CD4-positive, alpha-beta T cell (primary cell): ENCODE measurements around the gene SLC22A5. TPM values are rescaled to one million over a fixed set of nuclear protein-coding genes. Genes with fewer than 3 reads are reported as not detected.
A peak's percentile ranks its signal among the peaks of the same experiment; 100 is the strongest.

Source experiments
- ATAC-seq: fragments of 200-7000 bp; cut with Tn5 transposase; one replicate; pipeline ENCODE4 v1.10.0; 2022; ENCODE audit warnings: mild to moderate bottlenecking; ENCODE audit not compliant: poor library complexity
- CTCF ChIA-PET: fragments of 350-600 bp; sonication (Branson Sonifier 250); formaldehyde crosslinking; loops from one replicate; lab custom pipeline; 2021; ENCODE audit warnings: antibody characterized with exemption, inconsistent platforms; lab: Charles Lee
- POLR2A ChIA-PET: fragments of 350-600 bp; sonication (Branson Sonifier 250); formaldehyde crosslinking; loops from one replicate; lab custom pipeline; 2021; ENCODE audit warnings: antibody characterized with exemption, inconsistent platforms; lab: Charles Lee
- DNase-seq, 14 experiments: peaks; one replicate each; pipeline ENCODE4 v3.0.0-alpha.2; 2013 to 2020; ENCODE audit warnings: mixed read lengths in 2 of 14
- H3K27ac ChIP-seq, 2 donors: one replicate each; pipeline versions ENCODE4 v1.5.1 to v1.7.0; 2013; ENCODE audit warnings: low read length in 2 of 2, low read depth in 1 of 2, mild to moderate bottlenecking in 1 of 2
- H3K27me3 ChIP-seq, 2 experiments: 1 replicate in 1 of 2; 2 replicates in 1 of 2; pipeline versions ENCODE4 v1.6.1 to v1.7.0; 2013; ENCODE audit warnings: low read length in 2 of 2, control low read depth in 1 of 2, mild to moderate bottlenecking in 1 of 2, moderate library complexity in 1 of 2; ENCODE audit not compliant: insufficient read depth in 2 of 2, control insufficient read depth in 1 of 2
- H3K36me3 ChIP-seq: one replicate; pipeline ENCODE4 v1.6.1; 2013; ENCODE audit warnings: low read length, control low read depth; ENCODE audit not compliant: insufficient read depth
- H3K4me1 ChIP-seq: one replicate; pipeline ENCODE4 v1.6.1; 2013; ENCODE audit warnings: low read length, control low read depth; ENCODE audit not compliant: insufficient read depth
- H3K4me3 ChIP-seq: one replicate; pipeline ENCODE4 v1.5.1; 2013; ENCODE audit warnings: mild to moderate bottlenecking, low read length, moderate library complexity
- H3K9me3 ChIP-seq, 2 experiments: 1 replicate in 1 of 2; 2 replicates in 1 of 2; pipeline versions ENCODE4 v1.6.1 to v1.7.0; 2013; ENCODE audit warnings: low read length in 2 of 2, mild to moderate bottlenecking in 2 of 2, control low read depth in 1 of 2, moderate library complexity in 1 of 2; ENCODE audit not compliant: control insufficient read depth in 1 of 2, insufficient read depth in 1 of 2
- H3K27ac Mint-ChIP-seq: one replicate; pipeline ENCODE4 v1.8.0; 2020; ENCODE audit warnings: mixed read lengths
- H3K27me3 Mint-ChIP-seq: one replicate; pipeline ENCODE4 v1.8.0; 2021; ENCODE audit warnings: mixed read lengths
- H3K36me3 Mint-ChIP-seq: one replicate; pipeline ENCODE4 v1.8.0; 2021; ENCODE audit warnings: low read depth, mixed read lengths
- H3K4me1 Mint-ChIP-seq: one replicate; pipeline ENCODE4 v1.8.0; 2021; ENCODE audit warnings: low read depth, mixed read lengths
- H3K4me3 Mint-ChIP-seq: one replicate; pipeline ENCODE4 v1.8.0; 2020; ENCODE audit warnings: mild to moderate bottlenecking, mixed read lengths
- H3K9me3 Mint-ChIP-seq: one replicate; pipeline ENCODE4 v1.8.0; 2020; ENCODE audit warnings: mixed read lengths
- CTCF ChIP-seq: fragments of 200-600 bp; IDR thresholded peaks from one replicate; pipeline ENCODE4 v1.8.0; 2022; ENCODE audit warnings: antibody characterized with exemption, mild to moderate bottlenecking
- intact Hi-C, 2 experiments: fragments of 100-400 bp; cut with DNase I in 1 of 2; cut with micrococcal nuclease in 1 of 2; formaldehyde crosslinking; loops; one replicate each; pipeline versions ENCODE4 v1.15.1 to v1.9.0; 2023 to 2025; cut with DNase I, micrococcal nuclease
- total RNA-seq, 174 experiments: library from RNA in 2 of 174; stranded (reverse) in 2 of 174; gene quantifications; one replicate each; pipeline ENCODE4 v1.2.3 and lab custom pipeline; 2021 to 2026

SLC22A5 gene
- total RNA-seq, 2 experiments from 2014 or later, result 4.3 to 4.5 TPM

- POLR2A ChIA-PET, result interaction anchor here (1.5 to 20.0 kb wide), 5 partner anchors 19 to 65 kb away, joined by 5 to 645 read pairs (median 69); partner anchors contain the start of gene IRF1
- H3K4me3 Mint-ChIP-seq, result no peak overlapping the region
- DNase-seq (no peak), ATAC-seq (no peak)
- no peaks in the 10 kb centered on the region for H3K9me3 ChIP-seq
- CTCF ChIA-PET, result interaction anchor here (1.3 to 1.5 kb wide), 2 partner anchors 59 to 70 kb away, joined by 3 to 5 read pairs; no protein-coding TSS in a partner anchor
- peaks cover 23% of the 10 kb centered on the region for H3K36me3 ChIP-seq
- H3K4me1 Mint-ChIP-seq, result peaks cover 93% of the 10 kb centered on the region
- peaks cover 91% of the 10 kb centered on the region for H3K4me1 ChIP-seq
- H3K27ac ChIP-seq, result peak overlapping the region in 1 of 2 donors; percentile 85
- no peaks in the 10 kb centered on the region for H3K27me3 Mint-ChIP-seq
- H3K36me3 Mint-ChIP-seq, result peaks cover 55% of the 10 kb centered on the region
- peak overlapping the region; percentile 93 for H3K27ac Mint-ChIP-seq
- intact Hi-C loops, result no loop called here
- H3K9me3 Mint-ChIP-seq, result no peaks in the 10 kb centered on the region
- TF ChIP-seq CTCF, result no peak
- no peak overlapping the region for H3K4me3 ChIP-seq
- H3K27me3 ChIP-seq, result no peaks in the 10 kb centered on the region
Measured at GRCh38 chr5:132430746-132431145, 61.2 kb downstream of the SLC22A5 start.

GRCh38 chr5:132431632-132432031 is 62.1 kb downstream of the SLC22A5 start:
- peak; percentile 18 for ATAC-seq
- Histone ChIP-seq H3K4me1 (peaks cover 90% of the 10 kb centered on the region), H3K4me3 (no peak overlapping the region), H3K27me3 (no peaks in the 10 kb centered on the region), H3K36me3 (peaks cover 24% of the 10 kb centered on the region), H3K9me3 (no peaks in the 10 kb centered on the region), H3K27ac (peak overlapping the region in 1 of 2 donors; percentile 85)
- ChIA-PET CTCF (interaction anchor here (0.7 to 1.5 kb wide), 3 partner anchors 11 to 69 kb away, joined by 3 to 5 read pairs (median 3); no protein-coding TSS in a partner anchor), POLR2A (interaction anchor here (1.2 to 20.0 kb wide), 5 partner anchors 11 to 50 kb away, joined by 4 to 645 read pairs (median 11); partner anchors contain the start of gene IRF1)
- TF ChIP-seq CTCF, result no peak
- intact Hi-C loops, result no loop called here
- H3K36me3 Mint-ChIP-seq, result peaks cover 54% of the 10 kb centered on the region
- H3K4me1 Mint-ChIP-seq, result peaks cover 92% of the 10 kb centered on the region
- H3K27me3 Mint-ChIP-seq, result no peaks in the 10 kb centered on the region
- peak in 1 of 14 experiments; percentile 66 for DNase-seq
- no peaks in the 10 kb centered on the region for H3K9me3 Mint-ChIP-seq
- H3K4me3 Mint-ChIP-seq, result peak overlapping the region; percentile 8
- H3K27ac Mint-ChIP-seq, result peak overlapping the region; percentile 93

- H3K4me3 Mint-ChIP-seq, result no peak overlapping the region
- ChIA-PET POLR2A (interaction anchor here (0.7 to 20.0 kb wide), 3 partner anchors 22 to 48 kb away, joined by 3 to 645 read pairs (median 11); partner anchors contain the start of gene IRF1), CTCF (interaction anchor here (0.7 to 1.4 kb wide), 2 partner anchors 18 to 68 kb away, joined by 3 to 5 read pairs; no protein-coding TSS in a partner anchor)
- H3K27me3 ChIP-seq, result no peaks in the 10 kb centered on the region
- H3K27ac Mint-ChIP-seq, result peak overlapping the region; percentile 93
- H3K4me1 ChIP-seq, result peaks cover 90% of the 10 kb centered on the region
- H3K27ac ChIP-seq, result peak overlapping the region; percentile 5 to 14
- no peaks in the 10 kb centered on the region for H3K9me3 ChIP-seq
- ATAC-seq (no peak), DNase-seq (no peak)
- no peak for TF ChIP-seq CTCF
- intact Hi-C loops, result no loop called here
- H3K36me3 Mint-ChIP-seq, result peaks cover 54% of the 10 kb centered on the region
- peaks cover 24% of the 10 kb centered on the region for H3K36me3 ChIP-seq
- H3K9me3 Mint-ChIP-seq, result no peaks in the 10 kb centered on the region
- H3K27me3 Mint-ChIP-seq, result no peaks in the 10 kb centered on the region
- no peak overlapping the region for H3K4me3 ChIP-seq
- peaks cover 92% of the 10 kb centered on the region for H3K4me1 Mint-ChIP-seq
Measured at GRCh38 chr5:132433141-132433540, 63.6 kb downstream of the SLC22A5 start.
